ENCODE results near the gene GAMT.
"Not testable (repeated sequence)": the region's sequence is repeated elsewhere in the genome, so short reads cannot be mapped to it uniquely, and the experiment has no call there.

DNA sequence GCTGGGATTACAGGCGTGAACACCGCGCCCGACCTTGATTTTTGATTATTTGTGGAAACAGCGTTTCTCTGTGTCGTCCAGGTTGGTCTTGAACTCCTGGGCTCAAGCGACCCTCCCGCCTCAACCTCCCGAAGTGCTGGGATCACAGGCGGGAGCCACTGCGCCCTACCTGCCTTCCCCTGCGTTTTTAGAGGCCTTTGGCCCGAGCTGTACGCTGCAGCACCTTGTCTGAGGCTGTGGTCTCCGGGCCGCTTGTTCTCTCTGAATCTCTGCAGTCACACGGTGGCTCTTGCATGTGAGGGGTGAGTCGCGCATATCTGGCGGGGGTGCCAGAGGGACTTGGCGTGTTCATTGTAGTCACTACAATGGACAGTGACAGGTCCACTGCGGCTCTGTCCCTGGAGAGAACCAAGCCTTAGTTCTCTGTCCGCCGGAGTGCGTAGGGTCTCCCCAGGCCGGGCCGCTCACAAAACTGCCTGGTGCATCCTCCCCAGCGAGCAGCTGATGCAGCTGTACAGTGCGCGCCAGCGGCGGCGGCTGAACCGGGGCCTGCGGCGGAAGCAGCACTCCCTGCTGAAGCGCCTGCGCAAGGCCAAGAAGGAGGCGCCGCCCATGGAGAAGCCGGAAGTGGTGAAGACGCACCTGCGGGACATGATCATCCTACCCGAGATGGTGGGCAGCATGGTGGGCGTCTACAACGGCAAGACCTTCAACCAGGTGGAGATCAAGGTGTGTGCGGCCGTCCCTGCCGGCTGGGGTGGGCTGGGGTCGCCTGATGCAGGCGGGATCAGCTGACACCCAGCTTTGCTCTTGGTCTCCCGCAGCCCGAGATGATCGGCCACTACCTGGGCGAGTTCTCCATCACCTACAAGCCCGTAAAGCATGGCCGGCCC lies 38.4 kb upstream of the GAMT start:
- TF ChIP-seq, protein P1, sequence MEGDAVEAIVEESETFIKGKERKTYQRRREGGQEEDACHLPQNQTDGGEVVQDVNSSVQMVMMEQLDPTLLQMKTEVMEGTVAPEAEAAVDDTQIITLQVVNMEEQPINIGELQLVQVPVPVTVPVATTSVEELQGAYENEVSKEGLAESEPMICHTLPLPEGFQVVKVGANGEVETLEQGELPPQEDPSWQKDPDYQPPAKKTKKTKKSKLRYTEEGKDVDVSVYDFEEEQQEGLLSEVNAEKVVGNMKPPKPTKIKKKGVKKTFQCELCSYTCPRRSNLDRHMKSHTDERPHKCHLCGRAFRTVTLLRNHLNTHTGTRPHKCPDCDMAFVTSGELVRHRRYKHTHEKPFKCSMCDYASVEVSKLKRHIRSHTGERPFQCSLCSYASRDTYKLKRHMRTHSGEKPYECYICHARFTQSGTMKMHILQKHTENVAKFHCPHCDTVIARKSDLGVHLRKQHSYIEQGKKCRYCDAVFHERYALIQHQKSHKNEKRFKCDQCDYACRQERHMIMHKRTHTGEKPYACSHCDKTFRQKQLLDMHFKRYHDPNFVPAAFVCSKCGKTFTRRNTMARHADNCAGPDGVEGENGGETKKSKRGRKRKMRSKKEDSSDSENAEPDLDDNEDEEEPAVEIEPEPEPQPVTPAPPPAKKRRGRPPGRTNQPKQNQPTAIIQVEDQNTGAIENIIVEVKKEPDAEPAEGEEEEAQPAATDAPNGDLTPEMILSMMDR (conservative IDR thresholded peaks at IDR 0.05): not testable (repeated sequence)
- not testable (repeated sequence) for TF ChIP-seq EZH2 (IDR thresholded peaks at IDR 0.05; ENCODE audit: low read depth)

All from PC-9 (cell line).